ENCODE results near the gene VEGFA. TPM values are rescaled to one million over a fixed set of nuclear protein-coding genes. Genes with fewer than 3 reads are reported as not detected.

VEGFA gene
- total and polyA plus RNA-seq, 2 experiments from 2014 or later, result 148 to 179 TPM

DNA sequence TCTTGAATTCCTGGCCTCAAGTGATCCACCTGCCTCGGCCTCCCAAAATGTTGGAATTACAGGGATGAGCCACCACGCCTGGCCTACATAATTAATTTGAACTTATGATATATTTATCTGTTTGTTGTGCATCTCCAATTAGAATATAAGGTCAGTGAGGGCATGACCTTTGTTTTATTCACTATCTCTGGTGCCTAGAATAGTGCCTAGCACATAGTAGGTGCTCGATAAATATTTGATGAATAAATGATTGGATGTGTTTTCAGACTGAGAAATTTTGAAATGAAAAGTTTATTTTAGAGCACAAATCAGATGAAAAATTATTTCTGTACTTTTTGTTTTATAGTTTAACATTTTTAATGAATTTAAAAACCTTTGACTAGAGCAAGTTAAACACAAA lies 19.4 kb upstream of the VEGFA start:
- no peak overlapping the region for H2AFZ ChIP-seq
- H3K4me2 ChIP-seq, result no peak overlapping the region
- H3K4me1 ChIP-seq (ENCODE audit: insufficient read depth), result peaks cover 6% of the 10 kb centered on the region
- no peaks in the 10 kb centered on the region for H4K20me1 ChIP-seq (ENCODE audit: insufficient read depth, poor library complexity, severe bottlenecking)
- H3K4me3 ChIP-seq, result no peak overlapping the region
- H3K36me3 ChIP-seq (replicated peaks; ENCODE audit: insufficient read depth, low read depth), result no peaks in the 10 kb centered on the region
- H3K27me3 ChIP-seq, result no peaks in the 10 kb centered on the region
- TF ChIP-seq, protein P1, sequence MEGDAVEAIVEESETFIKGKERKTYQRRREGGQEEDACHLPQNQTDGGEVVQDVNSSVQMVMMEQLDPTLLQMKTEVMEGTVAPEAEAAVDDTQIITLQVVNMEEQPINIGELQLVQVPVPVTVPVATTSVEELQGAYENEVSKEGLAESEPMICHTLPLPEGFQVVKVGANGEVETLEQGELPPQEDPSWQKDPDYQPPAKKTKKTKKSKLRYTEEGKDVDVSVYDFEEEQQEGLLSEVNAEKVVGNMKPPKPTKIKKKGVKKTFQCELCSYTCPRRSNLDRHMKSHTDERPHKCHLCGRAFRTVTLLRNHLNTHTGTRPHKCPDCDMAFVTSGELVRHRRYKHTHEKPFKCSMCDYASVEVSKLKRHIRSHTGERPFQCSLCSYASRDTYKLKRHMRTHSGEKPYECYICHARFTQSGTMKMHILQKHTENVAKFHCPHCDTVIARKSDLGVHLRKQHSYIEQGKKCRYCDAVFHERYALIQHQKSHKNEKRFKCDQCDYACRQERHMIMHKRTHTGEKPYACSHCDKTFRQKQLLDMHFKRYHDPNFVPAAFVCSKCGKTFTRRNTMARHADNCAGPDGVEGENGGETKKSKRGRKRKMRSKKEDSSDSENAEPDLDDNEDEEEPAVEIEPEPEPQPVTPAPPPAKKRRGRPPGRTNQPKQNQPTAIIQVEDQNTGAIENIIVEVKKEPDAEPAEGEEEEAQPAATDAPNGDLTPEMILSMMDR (IDR thresholded peaks at IDR 0.05; ENCODE audit: poor library complexity), result no peak
- TF ChIP-seq EZH2phosphoT487 (IDR thresholded peaks at IDR 0.05; ENCODE audit: low read depth, severe bottlenecking, unreplicated experiment) (no peak), EZH2 (IDR thresholded peaks at IDR 0.05; ENCODE audit: borderline replicate concordance) (no peak)
- DNase-seq (ENCODE audit: low spot score), result no peak
- WGBS (ENCODE audit: low lambda C conversion rate, missing lambda C conversion rate), result 93% methylated on average over 3 of the region's 3 CpGs
- H3K27ac ChIP-seq, result no peak overlapping the region
- no peaks in the 10 kb centered on the region for H3K79me2 ChIP-seq
- no peaks in the 10 kb centered on the region for H3K9me3 ChIP-seq (ENCODE audit: low read depth)
- H3K9me2 ChIP-seq (replicated peaks; ENCODE audit: insufficient read depth), result no peaks in the 10 kb centered on the region

DNA sequence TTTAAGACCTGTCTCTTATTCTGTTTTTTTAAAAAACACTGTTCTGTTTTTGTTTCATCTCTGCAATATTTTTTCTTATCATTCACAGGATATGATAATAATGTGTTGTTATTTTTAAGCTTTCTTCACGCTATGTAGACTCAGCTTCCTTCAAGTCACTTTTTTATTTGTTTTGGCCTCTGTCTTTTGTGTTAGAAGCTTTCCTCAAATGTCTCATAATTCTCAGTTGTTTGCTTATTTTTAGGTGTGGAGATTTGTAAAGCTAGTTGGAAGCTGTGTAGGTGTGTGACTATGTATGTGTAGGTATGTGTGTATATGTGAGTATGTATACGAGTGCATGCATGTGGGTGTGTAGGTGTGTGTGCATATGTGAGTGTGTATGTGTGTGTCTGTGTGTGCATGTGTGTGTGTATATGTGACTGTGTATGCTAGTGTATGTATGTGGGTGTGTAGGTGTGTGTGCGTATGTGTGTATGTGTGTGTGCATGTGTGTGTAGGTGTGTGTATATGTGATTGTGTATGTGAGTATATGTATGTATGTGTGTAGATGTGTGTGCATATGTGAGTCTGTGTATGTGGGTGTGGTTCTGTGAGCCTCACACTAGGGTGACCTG lies 16.3 kb upstream of the VEGFA start:
- no peak overlapping the region for H3K4me3 ChIP-seq
- over 99% methylated on average over 3 of the region's 3 CpGs for WGBS (ENCODE audit: low lambda C conversion rate, missing lambda C conversion rate)
- no peaks in the 10 kb centered on the region for H3K9me3 ChIP-seq (ENCODE audit: low read depth)
- no peaks in the 10 kb centered on the region for H3K4me1 ChIP-seq (ENCODE audit: insufficient read depth)
- TF ChIP-seq EZH2 (IDR thresholded peaks at IDR 0.05; ENCODE audit: borderline replicate concordance) (no peak), EZH2phosphoT487 (IDR thresholded peaks at IDR 0.05; ENCODE audit: low read depth, severe bottlenecking, unreplicated experiment) (no peak)
- TF ChIP-seq, protein P1 (IDR thresholded peaks at IDR 0.05; ENCODE audit: poor library complexity), result no peak
- DNase-seq (ENCODE audit: low spot score), result no peak
- no peaks in the 10 kb centered on the region for H3K79me2 ChIP-seq
- H3K4me2 ChIP-seq, result no peak overlapping the region
- no peaks in the 10 kb centered on the region for H4K20me1 ChIP-seq (ENCODE audit: insufficient read depth, poor library complexity, severe bottlenecking)
- H2AFZ ChIP-seq, result no peak overlapping the region
- H3K36me3 ChIP-seq (replicated peaks; ENCODE audit: insufficient read depth, low read depth), result no peaks in the 10 kb centered on the region
- H3K9me2 ChIP-seq (replicated peaks; ENCODE audit: insufficient read depth), result no peaks in the 10 kb centered on the region
- H3K27ac ChIP-seq, result no peak overlapping the region
- no peaks in the 10 kb centered on the region for H3K27me3 ChIP-seq

DNA sequence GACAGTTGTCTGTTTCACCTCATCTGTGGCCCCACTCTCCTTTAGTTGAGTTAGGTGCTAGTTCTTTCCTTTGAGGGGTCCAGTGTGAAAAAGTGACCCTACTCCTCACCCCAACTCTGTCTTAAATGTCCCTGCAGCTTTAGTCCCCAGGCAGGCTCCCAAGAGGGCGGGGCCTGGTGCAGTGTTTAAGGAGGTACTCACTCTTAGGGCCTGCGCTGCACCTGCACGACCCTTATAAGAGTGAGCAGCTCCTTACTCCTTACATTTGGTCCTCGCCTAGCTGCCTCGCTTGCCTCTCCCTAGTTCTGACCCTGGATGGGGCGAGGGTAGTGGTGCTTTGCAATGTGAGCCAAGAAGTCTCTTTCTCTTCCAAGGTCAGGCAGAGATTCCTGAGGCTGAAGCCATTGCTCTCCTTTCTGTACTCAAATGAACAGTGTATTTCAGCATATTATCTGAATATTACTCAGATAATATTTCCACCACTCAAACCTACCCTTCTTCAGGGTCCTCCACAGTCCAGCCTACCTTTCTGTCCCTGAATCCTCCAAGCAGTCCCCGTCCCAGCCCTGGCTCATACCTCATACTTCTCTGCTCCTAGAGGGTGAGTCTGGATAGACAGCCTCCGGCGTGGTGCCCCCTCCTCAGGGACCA lies 11.9 kb upstream of the VEGFA start:
- DNase-seq (ENCODE audit: low spot score), result no peak
- no peaks in the 10 kb centered on the region for H3K36me3 ChIP-seq (replicated peaks; ENCODE audit: insufficient read depth, low read depth)
- no peaks in the 10 kb centered on the region for H3K9me2 ChIP-seq (replicated peaks; ENCODE audit: insufficient read depth)
- no peak overlapping the region for H3K4me2 ChIP-seq
- no peak for TF ChIP-seq EZH2 (IDR thresholded peaks at IDR 0.05; ENCODE audit: borderline replicate concordance)
- TF ChIP-seq, protein P1 (IDR thresholded peaks at IDR 0.05; ENCODE audit: poor library complexity), result no peak
- TF ChIP-seq EZH2phosphoT487 (IDR thresholded peaks at IDR 0.05; ENCODE audit: low read depth, severe bottlenecking, unreplicated experiment), result no peak
- H2AFZ ChIP-seq, result no peak overlapping the region
- 81% methylated on average over 9 of the region's 9 CpGs for WGBS (ENCODE audit: low lambda C conversion rate, missing lambda C conversion rate)
- H3K4me1 ChIP-seq (ENCODE audit: insufficient read depth), result peaks cover 15% of the 10 kb centered on the region
- H3K27ac ChIP-seq, result no peak overlapping the region
- H3K79me2 ChIP-seq, result no peaks in the 10 kb centered on the region
- H3K9me3 ChIP-seq (ENCODE audit: low read depth), result no peaks in the 10 kb centered on the region
- no peaks in the 10 kb centered on the region for H3K27me3 ChIP-seq
- H4K20me1 ChIP-seq (ENCODE audit: insufficient read depth, poor library complexity, severe bottlenecking), result no peaks in the 10 kb centered on the region
- no peak overlapping the region for H3K4me3 ChIP-seq

Data from hepatocyte (in vitro differentiated cells).